ENCODE measurements around the gene FGD5. TPM values are rescaled to one million over a fixed set of nuclear protein-coding genes. Genes with fewer than 3 reads are reported as not detected.
"Not testable (repeated sequence)": the region's sequence is repeated elsewhere in the genome, so short reads cannot be mapped to it uniquely, and the experiment has no call there.

FGD5 gene
- total RNA-seq, 1 experiment from 2014 or later: 0.17 TPM

DNA sequence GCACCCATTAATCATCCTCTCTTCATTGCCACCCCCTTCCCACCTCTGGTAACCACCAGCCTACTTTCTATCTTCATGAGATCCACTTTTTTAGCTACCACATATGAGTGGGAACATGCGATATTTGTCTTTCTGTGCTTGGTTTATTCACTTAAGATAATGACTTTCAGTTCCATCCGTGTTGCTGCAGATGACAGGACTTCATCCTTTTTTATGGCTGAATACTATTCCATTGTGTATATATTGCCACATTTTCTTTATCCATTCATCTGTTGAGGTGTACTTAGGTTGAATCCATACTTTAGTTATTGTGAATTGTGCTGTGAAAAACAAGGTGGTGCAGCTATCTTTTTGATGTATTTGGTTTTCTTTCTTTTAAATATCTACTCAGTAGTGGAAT is 75.3 kb downstream of the FGD5 start:
- no peak for DNase-seq (ENCODE audit: extremely low read depth, low read depth)

- DNase-seq (ENCODE audit: extremely low read depth, low read depth): no peak
These were observed 78.5 kb downstream of the FGD5 start for GRCh38 chr3:14897266-14897665.

GRCh38 chr3:14898929-14899328 is 80.2 kb downstream of the FGD5 start:
- DNase-seq (ENCODE audit: extremely low read depth, low read depth): no peak

DNA sequence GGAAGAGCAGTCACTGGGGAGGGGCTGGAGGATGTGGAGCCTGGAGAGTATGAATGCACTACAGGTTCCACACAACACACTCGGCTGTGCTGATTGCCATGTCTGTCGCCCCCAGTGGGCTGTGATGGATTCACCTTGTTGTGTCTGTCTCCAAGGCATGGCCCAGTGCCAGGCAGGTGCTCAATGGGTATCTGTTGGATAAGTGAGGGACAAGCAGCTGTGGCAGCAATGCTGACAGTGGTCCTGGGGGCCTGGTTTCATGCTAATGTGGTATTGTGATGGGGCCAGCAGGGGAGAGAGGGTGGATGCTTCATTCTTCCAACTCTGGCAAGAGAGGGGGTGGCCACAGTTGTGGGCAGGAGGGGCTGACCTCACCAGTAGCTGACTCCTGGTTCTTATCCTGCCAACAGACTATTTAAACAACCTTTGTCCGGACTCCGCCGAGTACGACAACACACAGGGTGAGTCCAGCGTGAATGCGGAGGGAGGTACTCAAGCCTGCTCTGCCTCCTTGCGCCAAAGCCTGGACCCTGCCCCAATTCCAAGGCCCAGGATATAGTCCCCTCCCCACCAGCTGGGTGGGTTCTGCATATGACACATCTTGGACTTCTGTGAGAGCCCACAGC is 81.3 kb downstream of the FGD5 start:
- DNase-seq (ENCODE audit: extremely low read depth, low read depth): no peak

GRCh38 chr3:14900881-14901873 is 82.4 kb downstream of the FGD5 start:
- no peak for DNase-seq (ENCODE audit: extremely low read depth, low read depth)

DNA sequence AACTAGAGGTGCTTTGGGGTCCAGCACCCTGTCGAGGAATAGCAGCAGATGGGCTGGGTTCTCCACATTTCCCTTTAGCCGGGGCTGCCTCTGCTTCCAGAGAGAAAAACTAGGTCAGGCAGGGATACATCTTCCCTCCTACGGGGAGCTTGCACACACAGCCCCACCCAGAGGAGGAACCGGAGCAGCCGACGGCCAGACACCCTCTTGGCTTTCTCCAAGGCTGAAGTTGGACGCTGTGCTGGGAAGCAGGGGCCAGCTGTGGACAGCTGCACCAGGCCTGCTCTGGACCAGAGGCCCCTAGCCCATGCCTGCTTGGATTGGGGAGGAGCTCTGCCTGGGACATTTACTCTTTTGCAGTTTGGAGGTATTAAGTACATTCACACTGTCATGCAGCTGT is 84.0 kb downstream of the FGD5 start:
- no peak for DNase-seq (ENCODE audit: extremely low read depth, low read depth)

GRCh38 chr3:14903501-14903900 is 84.7 kb downstream of the FGD5 start:
- not testable (repeated sequence) for DNase-seq (ENCODE audit: extremely low read depth, low read depth)

DNA sequence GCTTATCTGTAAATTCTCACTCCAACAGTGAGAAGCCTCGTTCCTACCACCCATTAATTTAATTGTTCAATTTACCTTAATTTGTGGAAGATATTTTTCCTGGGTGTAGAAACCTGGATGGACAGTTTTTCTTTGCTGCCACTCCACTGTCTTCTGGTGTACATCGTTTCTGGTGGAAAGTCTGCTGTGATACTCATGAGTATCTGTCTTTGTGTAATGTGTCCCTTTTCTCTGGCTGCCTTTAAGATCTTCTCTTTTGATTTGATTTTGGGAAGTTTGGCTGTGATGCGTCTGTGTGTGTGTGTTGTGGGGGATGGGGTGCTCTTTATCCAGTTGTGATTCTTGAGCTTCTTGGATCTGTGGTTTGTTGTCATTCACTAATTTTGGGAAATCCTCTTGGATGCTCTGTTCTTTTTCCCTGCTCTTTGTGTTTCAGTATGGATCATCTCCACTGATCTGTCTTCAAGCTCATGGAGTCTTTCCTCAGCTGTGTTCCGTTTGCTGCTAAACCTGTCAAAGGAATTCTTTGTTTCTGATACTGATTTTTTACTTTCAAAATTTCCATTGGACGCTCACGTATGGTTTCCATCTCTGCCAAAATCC is 86.4 kb downstream of the FGD5 start:
- no peak for DNase-seq (ENCODE audit: extremely low read depth, low read depth)

GRCh38 chr3:14906355-14906971 is 87.7 kb downstream of the FGD5 start:
- DNase-seq (ENCODE audit: extremely low read depth, low read depth): no peak

DNA sequence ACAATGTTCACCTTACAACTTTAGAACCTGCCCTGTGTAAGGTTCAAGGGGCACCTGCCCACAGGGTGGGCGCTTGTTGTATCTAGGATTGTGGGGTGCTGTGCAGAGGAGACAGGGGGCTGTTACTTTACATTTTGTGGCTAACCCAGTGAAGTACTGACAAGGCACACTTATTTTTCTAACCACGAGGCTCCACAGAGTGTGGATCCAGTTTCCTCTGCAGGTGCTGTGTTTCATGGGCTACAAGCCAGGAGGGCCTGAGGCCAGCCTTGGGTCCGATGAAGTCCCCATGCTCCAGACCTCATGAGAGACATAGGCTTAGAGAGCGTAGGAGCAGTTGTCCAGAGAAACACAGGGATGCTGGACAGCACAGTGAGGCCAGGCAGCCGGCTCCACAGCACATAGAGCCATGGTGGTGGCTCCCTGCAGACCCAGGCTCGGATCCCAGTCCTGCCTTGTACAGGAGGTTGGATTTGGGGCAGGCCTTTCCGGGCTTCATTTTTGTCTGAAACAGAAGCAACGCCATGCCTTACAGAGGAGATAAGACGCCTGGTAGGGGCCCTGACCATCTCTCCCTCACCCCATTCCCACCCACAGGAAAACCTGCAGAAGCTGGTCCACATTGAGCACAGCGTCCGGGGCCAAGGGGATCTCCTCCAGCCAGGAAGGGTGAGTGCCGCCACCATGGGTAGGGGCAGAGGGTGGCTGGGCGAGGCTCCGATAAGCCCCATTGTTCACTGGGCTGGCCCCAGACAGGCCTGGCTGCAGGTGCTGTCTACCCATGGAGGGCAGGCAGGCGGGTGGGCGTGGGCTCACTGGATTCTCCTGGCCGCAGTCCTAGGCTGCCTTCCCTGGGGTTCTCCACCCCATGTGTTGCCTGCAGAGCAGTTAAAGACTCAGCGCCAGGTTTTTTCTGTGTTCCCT is 88.5 kb downstream of the FGD5 start:
- no peak for DNase-seq (ENCODE audit: extremely low read depth, low read depth)

DNA sequence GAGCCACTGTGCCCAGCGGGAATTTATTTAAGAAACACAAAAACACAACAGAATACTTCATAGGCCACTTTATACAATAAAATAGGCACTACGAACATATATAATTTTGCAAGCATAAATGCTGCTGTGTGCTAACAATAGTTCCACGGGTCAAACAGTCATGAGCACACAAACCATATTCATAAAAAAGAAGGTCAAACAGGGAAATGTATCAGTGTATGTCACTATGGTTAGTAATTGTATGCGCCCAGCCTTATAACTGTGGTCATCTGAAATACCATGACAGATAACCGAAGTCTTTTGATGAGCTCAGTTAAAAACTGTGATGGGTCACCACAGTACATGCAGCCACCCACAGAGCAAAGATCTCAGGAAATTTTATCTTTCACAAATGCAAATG is 90.5 kb downstream of the FGD5 start:
- no peak for DNase-seq (ENCODE audit: extremely low read depth, low read depth)

DNA sequence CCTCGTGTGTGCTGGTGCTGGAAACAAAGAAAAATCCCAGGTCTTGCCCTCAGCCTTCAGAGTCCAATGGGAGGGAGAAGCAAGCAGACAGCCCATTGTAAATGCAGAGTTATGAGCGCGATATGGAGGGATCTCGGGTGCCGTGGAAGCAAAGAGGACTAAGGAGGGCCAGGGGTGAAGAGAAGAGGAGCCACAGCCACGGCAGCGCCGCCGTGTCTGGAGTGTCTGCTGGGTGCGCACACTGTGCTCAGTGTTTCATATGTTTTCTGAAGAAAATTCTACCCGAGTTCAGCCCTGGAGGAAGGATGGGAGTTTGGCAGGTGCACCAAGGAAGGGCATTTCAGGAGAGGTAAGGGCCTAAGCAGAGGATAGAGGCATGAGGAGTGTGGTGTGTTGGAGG is 92.9 kb downstream of the FGD5 start:
- no peak for DNase-seq (ENCODE audit: extremely low read depth, low read depth)

- no peak for DNase-seq (ENCODE audit: extremely low read depth, low read depth)
These were observed 94.5 kb downstream of the FGD5 start for GRCh38 chr3:14913071-14913925.

GRCh38 chr3:14913926-14914778 is 95.4 kb downstream of the FGD5 start:
- no peak for DNase-seq (ENCODE audit: extremely low read depth, low read depth)

- DNase-seq (ENCODE audit: extremely low read depth, low read depth): no peak
These were observed 96.0 kb downstream of the FGD5 start for GRCh38 chr3:14914779-14915117.

DNA sequence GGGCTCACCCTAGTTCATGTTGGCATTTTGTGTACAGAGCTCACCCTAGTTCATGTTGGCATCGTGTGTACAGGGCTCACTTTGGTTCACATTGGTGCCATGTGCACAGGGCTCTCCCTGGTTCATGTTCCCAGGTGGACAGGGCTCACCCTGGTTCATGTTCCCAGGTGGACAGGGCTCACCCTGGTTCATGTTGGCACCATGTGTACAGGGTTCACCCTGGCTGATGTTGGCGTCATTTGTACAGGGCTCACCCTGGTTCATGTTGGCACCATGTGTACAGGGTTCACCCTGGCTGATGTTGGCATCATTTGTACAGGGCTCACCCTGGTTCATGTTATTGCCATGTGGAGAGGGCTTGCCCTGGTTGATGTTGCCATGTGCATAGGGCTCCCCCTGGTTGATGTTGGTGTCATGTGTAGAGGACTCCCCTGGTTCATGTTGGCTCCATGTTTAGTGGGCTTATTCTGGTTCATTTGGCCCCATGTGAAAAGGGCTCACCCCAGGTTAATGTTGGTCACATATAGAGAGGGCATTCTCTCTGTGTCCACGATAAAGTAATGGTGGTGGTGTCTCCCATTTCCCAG is 97.0 kb downstream of the FGD5 start:
- peak; percentile 5 for DNase-seq (ENCODE audit: extremely low read depth, low read depth)

GRCh38 chr3:14918356-14918860 is 99.6 kb downstream of the FGD5 start:
- DNase-seq (ENCODE audit: extremely low read depth, low read depth): no peak

DNA sequence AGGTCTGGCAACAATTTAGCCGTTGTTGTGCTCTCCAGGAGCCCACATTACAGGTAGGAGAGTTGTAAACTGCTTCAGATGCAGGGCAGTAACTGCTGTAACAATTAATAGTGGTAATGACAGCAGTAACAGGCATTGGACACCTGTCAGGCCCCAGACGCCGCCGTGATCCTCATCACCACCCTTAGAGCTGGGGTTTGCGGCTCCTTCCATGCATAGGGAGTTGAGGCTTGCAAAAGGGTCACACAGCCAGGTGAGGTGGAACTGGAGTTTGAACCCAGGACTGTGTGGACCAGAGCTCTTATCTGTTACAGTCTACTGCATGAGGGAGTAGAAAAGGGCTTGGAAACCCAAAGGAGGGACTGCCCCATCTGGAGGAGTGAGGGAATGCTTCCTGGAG is 101.8 kb downstream of the FGD5 start:
- no peak for DNase-seq (ENCODE audit: extremely low read depth, low read depth)

Data from NCI-H460 (cell line).